Liver (tissue), 9 donors: Measurements from ENCODE around the gene HLCS. TPM values are rescaled to one million over a fixed set of nuclear protein-coding genes. Genes with fewer than 3 reads are reported as not detected.

Source experiments
- DNase-seq: peaks from one replicate; pipeline ENCODE4 v3.0.0-alpha.2; 2017; ENCODE audit warnings: low spot score
- H3K27ac ChIP-seq, 2 donors: one replicate each; pipeline ENCODE4 v1.7.0; 2013; ENCODE audit warnings: inconsistent platforms in 2 of 2, low read length in 2 of 2, control low read depth in 1 of 2, low read depth in 1 of 2, mild to moderate bottlenecking in 1 of 2
- H3K27me3 ChIP-seq, 4 donors: one replicate each; pipeline versions ENCODE4 v1.6.1 to v1.7.0; 2013; ENCODE audit warnings: low read length in 3 of 4, inconsistent platforms in 1 of 4, mild to moderate bottlenecking in 1 of 4, moderate library complexity in 1 of 4; ENCODE audit not compliant: control insufficient read depth in 4 of 4, insufficient read depth in 4 of 4
- H3K36me3 ChIP-seq, 4 donors: one replicate each; pipeline versions ENCODE4 v1.6.1 to v1.7.0; 2013; ENCODE audit warnings: low read length in 3 of 4, mild to moderate bottlenecking in 3 of 4, low read depth in 1 of 4, moderate library complexity in 1 of 4; ENCODE audit not compliant: control insufficient read depth in 4 of 4, insufficient read depth in 3 of 4
- H3K4me1 ChIP-seq, 4 donors: one replicate each; pipeline versions ENCODE4 v1.6.1 to v1.7.0; 2013; ENCODE audit warnings: low read length in 3 of 4, mild to moderate bottlenecking in 3 of 4, moderate library complexity in 1 of 4; ENCODE audit not compliant: control insufficient read depth in 4 of 4, insufficient read depth in 4 of 4
- H3K4me3 ChIP-seq, 3 donors: one replicate each; pipeline versions ENCODE4 v1.6.1 to v1.7.0; 2013; ENCODE audit warnings: low read length in 3 of 3, control low read depth in 1 of 3, low read depth in 1 of 3, mild to moderate bottlenecking in 1 of 3
- H3K9ac ChIP-seq, 2 donors: one replicate each; pipeline ENCODE4 v1.7.0; 2013; ENCODE audit warnings: low read length in 2 of 2, mild to moderate bottlenecking in 2 of 2, moderate library complexity in 2 of 2, control low read depth in 1 of 2, low read depth in 1 of 2
- H3K9me3 ChIP-seq, 4 donors: one replicate each; pipeline versions ENCODE4 v1.6.1 to v1.7.0; 2013; ENCODE audit warnings: low read length in 3 of 4; ENCODE audit not compliant: control insufficient read depth in 4 of 4
- EGR1 ChIP-seq, 2 donors: IDR thresholded peaks; 2 replicates each; pipeline ENCODE4 v1.6.1; 2016 to 2018; ENCODE audit warnings: antibody characterized with exemption in 2 of 2, low read depth in 2 of 2
- FOXA1 ChIP-seq: IDR thresholded peaks from 2 replicates; pipeline ENCODE4 v1.6.1; 2016; ENCODE audit warnings: antibody characterized with exemption
- FOXA2 ChIP-seq: IDR thresholded peaks from 2 replicates; pipeline ENCODE4 v1.6.1; 2016; ENCODE audit warnings: antibody characterized with exemption
- HNF4A ChIP-seq, 2 donors: conservative IDR thresholded peaks; 2 replicates each; pipeline ENCODE4 v1.6.1; 2016; ENCODE audit warnings: antibody characterized with exemption in 2 of 2, mild to moderate bottlenecking in 2 of 2
- JUND ChIP-seq, 2 donors: IDR thresholded peaks; 2 replicates each; pipeline ENCODE4 v1.6.1; 2016; ENCODE audit warnings: antibody characterized with exemption in 2 of 2
- MAX ChIP-seq: IDR thresholded peaks from 2 replicates; pipeline ENCODE4 v1.6.1; 2016; ENCODE audit warnings: antibody characterized with exemption
- NR2F2 ChIP-seq: IDR thresholded peaks from 2 replicates; pipeline ENCODE4 v1.6.1; 2016; ENCODE audit warnings: antibody characterized with exemption
- RAD21 ChIP-seq, 2 donors: IDR thresholded peaks; 2 replicates each; pipeline ENCODE4 v1.6.1; 2016; ENCODE audit warnings: antibody characterized with exemption in 2 of 2, mild to moderate bottlenecking in 2 of 2
- RXRA ChIP-seq, 2 donors: IDR thresholded peaks; 2 replicates each; pipeline ENCODE4 v1.6.1; 2017 to 2018; ENCODE audit warnings: antibody characterized with exemption in 2 of 2, mild to moderate bottlenecking in 1 of 2
- TAF1 ChIP-seq: conservative IDR thresholded peaks from 2 replicates; pipeline ENCODE4 v1.6.1; 2016; ENCODE audit warnings: antibody characterized with exemption, mild to moderate bottlenecking
- YY1 ChIP-seq: IDR thresholded peaks from 2 replicates; pipeline ENCODE4 v1.6.1; 2016; ENCODE audit warnings: antibody characterized with exemption, mild to moderate bottlenecking
- ZBTB33 ChIP-seq: IDR thresholded peaks from 2 replicates; pipeline ENCODE4 v1.6.1; 2016; ENCODE audit warnings: antibody characterized with exemption
- whole genome bisulfite sequencing: extraction: QIAGEN DNeasy Blood & Tissue Kit; methylation state at CpG from one replicate; pipeline ENCODE4 v1.1.7; 2013; 5-methylcytosine and 5-hydroxymethylcytosine counted together
- polyA plus RNA-seq, 2 donors: library from polyadenylated mRNA; stranded (reverse) in 1 of 2; unstranded in 1 of 2; fragments of 200-250 nt in 1 of 2; fragments of >200 nt in 1 of 2; fragmentation: Nextera tagmentation in 1 of 2; extraction: Ambion mirVana in 1 of 2; gene quantifications; one replicate each; pipeline versions ENCODE4 v1.2.1 to v1.2.3, GENCODE V29; 2013 to 2015
- total RNA-seq, 2 donors: library from RNA; depleted of rRNA; stranded (reverse); fragments of >200 nt; gene quantifications; one replicate each; pipeline ENCODE4 v1.2.3, GENCODE V29; 2014
- donor health status: healthy.
- donor health status: healthy.
- donor health status: healthy.
- donor health status: healthy.
- donor health status: healthy.

HLCS gene
- total and polyA plus RNA-seq, 4 donors, result 6.6 to 22.5 (median 8.3) TPM

GRCh38 chr21:36879827-36880226 lies 86.6 kb downstream of the HLCS start:
- no peaks in the 10 kb centered on the region for H3K27me3 ChIP-seq
- H3K36me3 ChIP-seq, result peaks cover 0 to 4% (median 0%) of the 10 kb centered on the region in 4 donors
- no peaks in the 10 kb centered on the region for H3K4me1 ChIP-seq
- WGBS, result 51% methylated on average over 4 of the region's 4 CpGs
- no peak overlapping the region for H3K27ac ChIP-seq
- no peak overlapping the region for H3K4me3 ChIP-seq
- H3K9me3 ChIP-seq, result peaks cover 0 to 3% (median 2%) of the 10 kb centered on the region in 4 donors
- TF ChIP-seq NR2F2, result no peak
- peak in 1 of 2 donors; percentile 21 for TF ChIP-seq RXRA (IDR thresholded peaks at IDR 0.05)
- TF ChIP-seq RAD21 (IDR thresholded peaks at IDR 0.05), result peak in 1 of 2 donors; percentile 15
- no peak overlapping the region for H3K9ac ChIP-seq
- no peak for DNase-seq

GRCh38 chr21:36877741-36878140 lies 88.7 kb downstream of the HLCS start:
- Histone ChIP-seq H3K36me3 (no peaks in the 10 kb centered on the region), H3K4me3 (no peak overlapping the region), H3K27ac (no peak overlapping the region), H3K4me1 (no peaks in the 10 kb centered on the region), H3K27me3 (no peaks in the 10 kb centered on the region), H3K9ac (no peak overlapping the region), H3K9me3 (peaks cover 0 to 1% (median 0%) of the 10 kb centered on the region in 4 donors)
- TF ChIP-seq FOXA2 (no peak), ZBTB33 (no peak), EGR1 (IDR thresholded peaks at IDR 0.05; ENCODE audit: low read depth in 2 of 2) (no peak), MAX (no peak), NR2F2 (no peak), RXRA (IDR thresholded peaks at IDR 0.05) (no peak), JUND (IDR thresholded peaks at IDR 0.05) (no peak), FOXA1 (no peak), YY1 (no peak), HNF4A (conservative IDR thresholded peaks at IDR 0.05) (no peak)
- DNase-seq, result no peak

- Histone ChIP-seq H3K27me3 (no peaks in the 10 kb centered on the region), H3K4me1 (no peaks in the 10 kb centered on the region), H3K4me3 (no peak overlapping the region), H3K27ac (no peak overlapping the region), H3K9ac (no peak overlapping the region), H3K9me3 (peaks cover 0 to 1% (median 0%) of the 10 kb centered on the region in 4 donors), H3K36me3 (no peaks in the 10 kb centered on the region)
- DNase-seq, result no peak
- WGBS, result 96% methylated on average over 12 of the region's 12 CpGs
- TF ChIP-seq ZBTB33, result no peak
- TF ChIP-seq TAF1, result no peak
- TF ChIP-seq FOXA1, result no peak
- TF ChIP-seq EGR1 (IDR thresholded peaks at IDR 0.05; ENCODE audit: low read depth in 2 of 2), result no peak
- TF ChIP-seq JUND (IDR thresholded peaks at IDR 0.05), result no peak
These were observed 91.8 kb downstream of the HLCS start for GRCh38 chr21:36874665-36875064.
